NCI-H1105 treated with DMSO at 0.1 percent for 48 hours (cell line): ENCODE data around the gene LHX2.

Source experiments
- DNase-seq: peaks from one replicate; lab custom pipeline; 2025; lab: John Stamatoyannopoulos, UW

The LHX2 gene

DNA sequence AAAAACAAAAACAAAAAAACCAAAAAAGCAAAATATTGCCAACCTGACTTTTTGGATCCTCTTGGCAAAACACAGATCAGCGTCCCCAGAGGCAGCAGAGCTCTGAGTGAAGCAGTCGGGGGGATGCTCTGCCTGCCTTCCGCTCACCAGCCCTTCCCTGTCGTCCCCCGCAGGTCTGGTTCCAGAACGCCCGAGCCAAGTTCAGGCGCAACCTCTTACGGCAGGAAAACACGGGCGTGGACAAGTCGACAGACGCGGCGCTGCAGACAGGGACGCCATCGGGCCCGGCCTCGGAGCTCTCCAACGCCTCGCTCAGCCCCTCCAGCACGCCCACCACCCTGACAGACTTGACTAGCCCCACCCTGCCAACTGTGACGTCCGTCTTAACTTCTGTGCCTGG, 20.7 kb downstream of the LHX2 start:
- no peak for DNase-seq

DNA sequence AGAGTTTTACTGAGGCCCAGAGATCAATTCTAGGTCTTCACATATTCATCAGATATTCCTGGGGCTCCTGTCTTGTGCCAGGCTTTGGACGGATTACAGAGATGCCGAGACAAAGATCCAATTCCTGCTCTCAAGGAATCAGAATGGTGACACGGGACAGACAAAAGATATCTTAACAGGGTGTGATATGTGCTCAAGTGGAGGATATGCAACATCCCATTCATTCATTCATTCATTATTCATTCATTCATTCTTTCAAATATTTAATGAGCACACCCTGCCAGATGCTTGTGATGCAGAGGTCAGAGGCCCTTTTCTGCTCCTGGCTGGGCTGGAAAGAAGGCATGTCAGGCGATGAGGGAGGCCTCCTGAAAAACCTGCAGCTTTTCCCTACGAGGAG, 21.8 kb downstream of the LHX2 start:
- DNase-seq: no peak

DNA sequence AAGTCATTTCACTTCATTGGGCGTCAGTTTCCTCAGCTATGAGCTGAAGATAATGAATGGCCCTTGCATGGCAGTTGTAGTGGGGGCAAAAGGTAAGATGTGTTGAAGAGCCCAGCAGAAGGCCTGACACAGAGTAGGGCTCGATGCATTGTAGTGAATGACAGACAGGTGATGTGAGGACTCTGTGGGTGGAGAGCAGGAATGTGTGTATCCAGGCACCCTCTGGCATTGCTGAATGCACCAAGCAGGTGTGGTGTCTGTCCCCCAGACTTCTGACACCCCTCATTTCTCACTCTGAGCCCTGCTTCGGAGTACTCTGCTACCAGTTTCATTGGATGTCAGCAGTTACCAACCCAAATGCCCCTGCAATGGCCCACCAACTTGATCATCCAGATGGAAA, 22.4 kb downstream of the LHX2 start:
- no peak for DNase-seq

DNA sequence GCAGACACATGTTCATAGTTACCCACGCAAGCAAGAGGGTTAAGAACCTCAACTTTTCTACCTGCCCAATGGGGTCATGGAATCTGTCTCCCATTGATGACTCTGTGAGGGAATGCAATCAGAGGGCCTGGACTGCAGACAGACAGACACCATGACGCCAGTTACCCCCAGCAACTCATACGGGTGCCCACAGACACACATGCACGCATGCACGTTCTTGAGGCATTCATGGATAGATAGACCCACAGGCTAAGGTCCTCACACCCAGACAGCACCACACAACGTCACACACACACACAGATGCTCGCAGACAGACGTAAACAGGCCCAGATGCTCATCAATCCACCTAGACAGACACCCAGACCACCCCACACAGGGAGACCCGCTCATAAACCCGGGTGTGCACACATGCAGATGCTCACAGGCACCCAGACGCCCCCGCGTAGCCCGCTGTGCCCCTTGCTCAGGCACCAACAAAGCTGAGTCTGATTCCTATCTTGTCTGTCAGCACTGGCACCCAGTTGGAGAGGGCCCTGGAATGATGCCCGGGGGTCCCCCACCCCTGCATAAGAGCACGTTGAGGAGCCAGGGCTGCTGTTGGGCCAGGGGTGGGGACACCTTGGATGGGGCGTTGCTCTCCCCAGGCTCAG, 23.6 kb downstream of the LHX2 start:
- DNase-seq: no peak

DNA sequence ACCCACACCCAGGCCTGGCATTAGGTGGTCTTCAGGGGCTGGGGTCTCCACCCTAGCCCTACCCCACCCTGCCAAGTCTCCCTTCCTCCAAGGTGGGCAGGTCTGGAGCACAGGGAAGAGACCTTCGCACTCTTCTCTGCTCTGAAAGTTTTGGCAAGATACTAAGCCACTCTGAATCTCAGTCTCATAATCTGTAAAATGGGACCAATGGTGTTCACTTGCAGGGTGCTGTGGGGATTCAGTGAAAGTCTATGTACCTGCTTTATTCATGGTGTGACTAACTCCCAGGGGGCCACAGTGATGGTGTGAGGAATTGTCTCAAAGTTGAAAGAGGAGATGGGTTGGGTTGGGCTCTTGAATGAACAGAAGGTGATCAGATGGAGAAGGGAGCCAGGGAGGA, 25.0 kb downstream of the LHX2 start:
- no peak for DNase-seq

DNA sequence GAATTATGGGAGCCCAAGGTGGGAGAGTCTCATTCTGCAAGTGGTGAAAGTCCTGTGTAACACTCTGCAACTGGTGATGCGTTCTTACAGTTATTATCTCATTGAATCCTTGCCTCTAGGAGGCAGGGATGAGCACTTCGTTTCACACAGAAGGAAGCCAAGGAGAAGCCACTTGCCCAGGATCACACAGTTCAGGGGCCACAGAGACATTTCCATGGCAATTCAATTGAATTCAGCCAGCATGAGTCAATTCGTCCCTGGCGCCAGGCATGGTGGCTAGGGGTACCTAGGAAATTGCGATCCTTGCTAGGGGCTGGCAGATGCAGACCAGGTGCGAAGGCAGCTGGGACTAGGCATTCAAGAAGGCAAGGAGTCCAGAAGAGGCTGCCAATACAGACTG, 26.2 kb downstream of the LHX2 start:
- no peak for DNase-seq

DNA sequence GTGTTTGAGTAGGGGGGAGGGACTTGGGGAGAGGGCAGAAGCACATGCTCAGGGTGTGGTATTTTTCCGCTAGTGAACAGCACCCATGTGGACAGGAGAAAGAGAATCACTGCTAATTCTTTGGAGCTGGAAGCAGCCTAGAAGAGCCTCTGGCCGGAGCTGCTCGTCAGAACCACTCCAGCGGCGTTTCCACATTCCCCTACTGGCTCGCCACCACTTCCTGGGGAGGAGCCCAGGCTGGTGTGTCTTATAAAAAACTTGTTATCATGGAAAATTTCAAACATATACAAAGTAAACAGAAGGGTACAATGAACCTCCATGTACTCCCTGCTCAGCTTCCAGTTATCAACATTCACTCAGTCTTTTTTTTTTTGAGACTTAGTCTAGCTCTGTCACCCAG, 26.7 kb downstream of the LHX2 start:
- no peak for DNase-seq

DNA sequence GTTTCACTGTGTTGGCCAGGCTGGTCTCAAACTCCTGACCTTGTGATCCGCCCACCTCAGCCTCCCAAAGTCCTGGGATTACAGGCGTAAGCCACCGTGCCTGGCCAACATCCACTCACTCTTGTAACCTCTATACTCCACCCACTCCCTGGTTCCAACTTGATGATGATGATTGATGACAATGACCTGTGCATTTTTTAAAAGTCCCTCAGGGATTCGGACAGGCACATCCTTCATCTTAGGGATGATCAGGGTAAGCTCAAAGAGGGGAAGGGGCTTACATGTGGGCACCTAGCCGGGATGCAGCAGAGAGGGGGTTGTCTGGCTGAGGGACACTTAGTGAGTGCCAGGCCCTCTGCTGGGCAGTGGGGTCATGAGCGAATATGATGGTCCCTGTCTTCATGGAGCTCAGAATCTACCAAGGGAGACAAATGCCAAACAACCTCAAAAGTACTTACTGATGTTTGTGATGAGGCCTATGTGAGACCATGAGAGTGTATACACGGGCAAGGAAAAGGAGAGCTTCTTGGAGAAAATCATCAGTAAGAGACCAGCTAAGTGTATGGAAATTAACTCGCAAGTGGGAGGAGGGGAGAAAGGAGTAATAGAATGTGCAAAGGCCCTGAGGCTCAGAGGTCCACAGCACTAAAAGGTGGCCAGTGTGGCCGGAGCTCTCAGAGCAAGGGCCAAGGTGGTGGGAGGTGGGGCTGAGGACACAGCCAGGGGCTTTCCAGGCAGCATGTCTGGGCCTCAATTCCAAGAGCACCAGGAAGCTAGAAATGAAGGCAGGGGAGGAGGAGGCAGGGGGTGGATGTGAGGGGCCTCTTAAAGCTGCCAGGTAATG, 27.4 kb downstream of the LHX2 start:
- DNase-seq: no peak

DNA sequence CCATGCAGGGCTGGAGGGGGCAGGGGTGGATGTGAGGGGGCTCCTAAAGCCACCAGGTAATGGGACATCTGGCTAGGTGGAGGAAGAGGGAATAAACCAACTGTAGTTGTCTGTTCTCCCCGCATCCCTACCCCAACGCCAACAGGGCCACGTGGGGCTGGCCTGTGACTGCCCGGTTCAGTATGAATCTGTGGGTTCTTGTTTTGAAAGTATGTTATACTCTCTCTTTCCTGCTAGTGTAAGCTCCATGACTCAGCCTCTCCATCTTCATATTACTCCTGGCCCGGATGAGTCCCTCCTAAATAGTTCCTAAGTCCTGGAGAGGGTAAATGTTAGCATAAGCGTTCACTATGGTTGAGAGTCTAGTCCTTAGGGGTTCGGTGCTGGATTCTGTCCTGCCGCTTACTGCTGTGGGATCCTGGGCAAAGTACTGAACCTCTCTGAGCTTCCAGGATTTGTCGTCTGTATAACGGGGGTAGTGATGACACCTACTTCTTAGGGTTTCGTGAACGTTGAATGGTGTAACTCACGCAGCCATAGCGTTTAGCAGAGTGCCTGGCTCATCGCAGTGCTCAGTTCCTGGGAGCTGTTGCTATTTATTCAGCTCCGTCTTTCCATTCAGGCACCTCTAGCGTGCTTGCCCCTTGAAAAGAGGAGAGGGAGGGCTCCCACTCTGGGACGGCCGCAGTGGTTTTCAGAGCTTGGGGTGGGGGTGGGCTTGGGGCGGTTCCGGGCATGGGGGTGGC, 28.8 kb downstream of the LHX2 start:
- no peak for DNase-seq

DNA sequence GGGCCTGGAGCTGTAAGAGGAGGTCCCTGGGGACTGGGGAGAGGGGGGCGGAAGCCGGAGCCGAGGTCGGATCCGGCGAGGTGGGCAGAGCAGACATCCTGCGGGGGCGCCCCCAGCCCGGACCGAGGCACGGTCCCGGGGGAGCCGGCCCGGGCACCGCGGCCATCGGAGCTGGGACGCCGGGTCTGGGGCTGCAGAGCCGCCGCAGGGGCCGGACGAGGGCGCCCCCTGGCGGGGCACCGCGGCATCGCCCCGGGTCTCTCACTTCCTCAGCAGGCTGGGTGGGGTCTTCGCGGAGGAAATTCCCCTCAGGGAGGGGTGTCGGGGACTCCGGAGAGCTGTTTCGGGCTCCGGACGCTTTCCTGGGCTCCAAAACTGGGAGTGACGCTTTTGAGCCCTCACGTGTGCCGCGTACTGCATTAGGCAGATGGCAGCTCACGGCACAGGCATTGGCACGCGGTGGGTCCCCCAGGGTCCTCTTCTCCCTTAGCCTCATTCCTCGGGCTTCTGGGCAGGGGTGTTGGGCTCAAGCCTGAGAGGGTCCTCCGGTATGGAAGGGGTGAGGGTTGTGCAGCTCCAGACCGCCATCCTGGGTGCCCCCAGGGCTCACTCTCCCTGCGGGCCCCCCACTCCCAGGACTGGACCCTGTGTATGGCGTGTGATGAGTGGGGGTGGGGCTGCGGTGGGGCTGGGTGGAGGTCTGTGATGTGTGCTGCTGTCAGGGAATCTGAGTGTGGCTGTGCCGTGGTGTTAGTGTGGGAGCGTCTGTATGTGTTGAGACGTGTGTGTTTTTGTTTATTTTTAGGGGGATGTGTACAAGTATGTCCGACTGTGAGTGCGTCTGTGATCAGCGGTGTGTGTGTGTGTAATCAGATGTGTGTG, 29.6 kb downstream of the LHX2 start:
- no peak for DNase-seq

DNA sequence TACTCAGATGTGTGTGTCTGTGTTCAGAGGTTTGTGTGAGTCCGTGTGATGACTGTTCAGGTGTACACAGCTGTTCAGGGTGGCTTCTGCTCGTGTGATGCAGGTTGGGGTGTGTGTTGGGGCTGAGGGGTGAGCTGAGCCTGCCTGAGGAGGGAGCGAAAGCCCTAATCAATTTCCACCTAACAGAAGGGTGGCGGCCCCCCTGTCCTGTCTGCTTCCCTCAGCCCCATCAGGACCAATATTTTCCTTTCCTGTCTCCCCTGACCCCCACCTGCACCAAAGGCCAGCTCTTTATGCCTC, 30.2 kb downstream of the LHX2 start:
- no peak for DNase-seq

DNA sequence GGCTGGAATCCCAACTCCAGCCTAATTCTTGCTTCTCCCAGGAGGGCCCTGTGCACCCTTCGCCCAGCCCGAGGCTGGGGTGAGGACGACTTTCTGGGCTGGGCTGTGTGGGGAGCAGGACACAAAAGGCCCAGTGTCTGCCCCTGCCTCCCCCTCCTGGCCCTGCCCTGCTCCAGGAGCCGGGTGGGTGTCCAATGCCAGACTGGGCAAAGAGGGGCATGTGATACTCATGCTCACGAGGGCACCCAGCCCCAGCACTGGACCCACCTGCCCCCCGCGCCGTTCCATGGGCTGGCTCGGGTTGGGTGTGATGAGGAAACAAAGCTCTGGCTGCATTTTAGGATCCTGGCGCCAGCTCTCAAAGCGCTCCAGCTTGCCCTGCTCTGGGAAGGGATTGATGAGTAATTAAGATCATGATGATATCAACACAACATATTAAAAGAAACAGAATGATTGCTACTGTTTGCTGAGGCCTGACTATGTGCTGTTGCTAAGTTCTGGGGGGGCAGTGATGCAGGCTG, 30.7 kb downstream of the LHX2 start:
- peak; percentile 37 for DNase-seq

DNA sequence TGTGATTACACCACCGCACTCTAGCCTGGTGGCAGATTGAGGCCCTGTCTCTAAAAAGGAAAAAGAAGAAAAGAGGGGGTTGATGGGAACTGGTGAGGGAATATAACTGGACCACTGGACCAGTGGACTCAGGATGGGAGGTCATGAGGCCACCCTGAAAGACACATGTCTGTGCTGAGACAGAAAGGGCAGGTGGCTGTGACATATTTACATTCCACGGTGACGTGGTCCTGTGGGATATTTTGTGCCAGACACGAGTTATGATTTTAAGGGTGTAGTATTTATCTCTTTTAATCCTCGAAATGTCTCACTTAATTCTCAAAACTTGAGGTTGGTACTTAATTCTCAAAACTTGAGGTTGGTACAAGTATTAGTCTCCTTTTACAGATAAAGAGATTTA, 32.9 kb downstream of the LHX2 start:
- no peak for DNase-seq

DNA sequence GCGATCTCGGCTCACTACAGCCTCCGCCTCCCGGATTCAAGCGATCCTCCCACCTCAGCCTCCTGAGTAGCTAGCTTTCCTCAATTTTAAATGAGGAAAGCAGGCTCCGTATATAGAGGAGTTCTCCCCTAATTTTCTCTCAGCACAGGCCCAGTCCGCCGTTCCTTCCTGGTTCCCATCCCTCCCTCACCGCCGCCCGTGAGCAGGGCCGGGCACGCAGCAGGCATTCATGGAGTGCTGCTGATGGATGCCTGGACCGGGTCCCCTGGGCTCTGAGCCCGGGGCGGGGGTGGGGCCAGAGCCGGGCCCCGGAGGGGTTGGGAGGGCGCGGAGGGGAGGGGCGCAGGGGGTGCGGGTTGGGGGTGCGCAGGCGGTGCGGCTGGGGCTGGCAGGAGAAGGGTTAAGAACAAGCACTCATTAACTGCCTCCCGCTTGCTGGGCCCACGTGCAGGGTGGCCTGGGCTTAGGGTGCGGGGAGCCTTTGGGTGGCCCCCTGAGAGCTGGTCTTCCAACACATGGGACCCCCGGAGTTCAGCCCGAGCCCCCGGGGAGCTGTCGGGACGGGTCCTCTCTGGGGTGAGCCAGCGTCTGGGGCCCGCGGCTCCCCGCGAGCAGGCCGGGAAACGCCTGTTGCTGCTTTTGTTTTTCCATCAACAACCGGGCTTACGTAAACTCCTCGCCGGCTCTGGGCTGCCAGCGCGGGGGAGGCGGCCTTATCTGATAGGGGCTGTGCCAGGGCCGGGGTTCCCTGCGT, 33.7 kb downstream of the LHX2 start:
- no peak for DNase-seq

DNA sequence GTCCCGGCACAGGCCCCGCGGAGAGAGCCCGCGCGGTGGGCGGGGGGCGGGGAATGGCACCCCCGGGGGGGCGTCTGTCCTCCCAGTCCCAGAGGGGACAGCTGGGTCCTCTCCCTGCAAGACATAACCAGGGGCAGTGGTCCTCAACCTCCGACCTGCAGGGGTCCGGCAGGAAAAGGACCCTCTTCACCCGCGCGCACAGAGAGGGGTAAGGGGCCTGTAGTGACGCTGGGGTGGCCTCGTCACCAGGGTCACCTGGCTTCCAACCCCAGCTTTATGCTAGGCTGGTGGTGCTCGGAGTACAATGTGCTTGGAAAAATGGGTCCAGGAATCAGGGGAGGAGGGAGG, 34.2 kb downstream of the LHX2 start:
- no peak for DNase-seq

DNA sequence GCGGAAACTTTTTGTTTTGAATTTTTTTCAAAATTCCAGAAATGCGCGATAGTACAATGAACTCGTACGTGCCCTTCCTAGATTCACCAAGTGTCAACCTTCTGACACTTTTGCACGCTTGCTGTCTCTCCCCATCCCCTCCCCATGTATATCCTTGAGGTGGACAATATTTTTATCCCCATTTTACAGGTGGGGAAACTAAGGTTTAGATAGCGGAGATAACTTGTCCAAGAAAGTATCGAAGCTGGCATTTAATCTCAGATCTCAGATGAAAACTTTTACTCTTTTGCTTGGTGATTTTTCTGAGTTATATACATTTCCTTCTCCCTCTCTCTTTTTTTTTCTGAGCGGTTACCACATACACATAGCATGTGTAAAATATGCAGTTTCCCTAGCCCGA, 34.6 kb downstream of the LHX2 start:
- DNase-seq: no peak

DNA sequence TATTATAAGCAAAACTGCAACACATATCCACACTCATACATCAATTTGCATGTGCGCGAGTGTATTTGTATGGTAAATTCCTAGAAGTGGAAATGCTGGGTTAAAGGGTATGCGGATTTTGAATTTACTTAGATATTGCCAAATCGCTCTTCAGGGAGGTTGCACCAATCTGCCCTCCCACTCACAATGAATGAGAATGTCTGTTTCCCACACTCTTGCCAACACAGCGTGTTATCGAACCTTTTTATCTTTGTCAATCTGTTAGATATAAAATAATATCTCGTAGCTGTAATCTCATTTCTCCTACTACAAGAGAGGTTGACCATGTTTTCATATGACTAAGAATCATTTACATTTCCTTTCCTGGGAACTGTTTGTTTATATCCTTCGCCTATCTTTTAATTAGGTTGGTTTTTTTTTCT, 35.7 kb downstream of the LHX2 start:
- DNase-seq: no peak

DNA sequence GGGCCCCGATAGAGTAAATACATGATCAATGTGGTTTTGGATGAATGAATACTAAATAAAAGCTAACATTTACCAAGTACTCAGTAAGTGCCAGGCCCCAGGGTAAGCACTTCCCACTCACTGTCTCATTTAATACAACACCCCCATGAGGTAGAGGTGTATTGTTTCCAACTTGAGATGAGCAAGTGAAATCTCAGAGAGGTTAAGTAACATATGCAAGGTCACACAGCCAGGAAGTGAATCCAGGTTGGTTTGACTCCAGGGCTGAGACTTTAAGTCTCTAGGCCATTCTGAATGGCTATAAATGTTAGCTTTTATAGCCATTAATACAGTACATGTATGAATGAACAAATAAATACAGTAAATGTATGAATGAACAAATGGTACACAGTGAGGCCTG, 39.4 kb downstream of the LHX2 start:
- DNase-seq: no peak

DNA sequence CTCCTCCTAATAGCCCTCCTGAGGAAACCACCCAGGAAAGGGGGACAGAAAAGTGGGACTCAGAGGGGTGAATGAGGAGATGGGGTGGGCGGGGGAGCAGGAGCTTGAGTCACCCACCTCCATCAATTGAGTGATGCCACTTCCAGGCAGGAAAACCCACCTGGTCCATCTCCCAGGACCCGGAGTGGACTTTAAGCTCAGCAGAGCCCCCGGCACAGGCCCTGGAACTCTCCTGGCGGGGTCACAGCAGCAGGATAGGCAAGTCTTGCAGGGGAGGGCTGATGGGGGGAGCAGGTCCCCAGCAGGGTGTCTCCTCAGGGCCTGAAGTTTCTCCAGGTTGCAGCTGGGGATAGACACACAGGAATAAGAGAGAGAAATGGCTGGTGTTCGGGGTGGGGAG, 40.8 kb downstream of the LHX2 start:
- DNase-seq: no peak

DNA sequence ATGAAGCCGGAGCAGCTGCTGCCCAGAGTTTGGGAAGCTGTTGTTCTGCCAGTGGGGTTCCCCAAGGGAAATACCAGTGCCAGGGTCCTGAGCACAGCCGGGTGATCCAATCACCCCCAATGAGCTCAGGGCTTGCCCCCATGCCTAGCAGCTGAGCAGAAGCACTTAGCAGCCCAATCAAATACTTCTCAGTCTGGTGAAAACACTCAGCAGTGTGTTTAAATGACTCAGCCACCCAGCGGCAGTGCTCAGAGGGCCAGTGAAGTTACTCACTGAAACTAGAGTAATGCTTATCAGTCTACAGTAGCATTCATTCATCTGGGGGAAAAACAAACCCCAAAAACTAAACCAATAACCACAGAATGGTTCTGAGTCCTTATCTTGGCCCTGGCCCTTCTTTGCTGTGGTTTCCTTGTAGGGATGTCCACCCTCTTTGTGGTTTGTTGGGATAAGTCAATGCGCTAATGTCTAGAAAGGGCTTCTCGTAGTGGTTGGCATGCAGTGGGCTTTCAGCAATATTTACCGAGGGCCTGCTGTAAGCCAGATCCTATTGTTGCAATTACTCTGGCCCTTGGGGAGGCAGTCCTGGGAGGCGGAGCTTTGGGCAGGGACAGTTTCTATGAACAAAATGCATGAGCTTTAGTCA, 43.1 kb downstream of the LHX2 start:
- DNase-seq: no peak
